IMR-90 (cell line): ENCODE results near the gene ADM5.

Experiments used
- BHLHE40 ChIP-seq: fragments of 150-350 bp; IDR thresholded peaks from 2 replicates; pipeline ENCODE4 v1.6.1; 2016; ENCODE audit warnings: mild to moderate bottlenecking, low read depth, low read length
- NFE2L2 ChIP-seq: fragments of 150-350 bp; IDR thresholded peaks from 2 replicates; pipeline ENCODE4 v1.6.1; 2016; ENCODE audit warnings: low read depth, mild to moderate bottlenecking, low read length
- POLR2A ChIP-seq: IDR thresholded peaks from 2 replicates; pipeline ENCODE4 v1.6.1; 2012; ENCODE audit warnings: mild to moderate bottlenecking, low read depth, low read length
- RAD21 ChIP-seq: IDR thresholded peaks from 2 replicates; pipeline ENCODE4 v1.6.1; 2012; ENCODE audit warnings: low read length, improper control_type of control experiment
- RFX5 ChIP-seq: IDR thresholded peaks from 2 replicates; pipeline ENCODE4 v1.8.0; 2012; ENCODE audit warnings: low read depth, mild to moderate bottlenecking, low read length, moderate library complexity
- USF2 ChIP-seq: fragments of 150-350 bp; IDR thresholded peaks from 2 replicates; pipeline ENCODE4 v1.6.1; 2017; ENCODE audit warnings: mild to moderate bottlenecking, antibody characterized with exemption, low read length, low read depth
- TF ChIP-seq, protein P1 (sequence below): conservative IDR thresholded peaks from 2 replicates; pipeline ENCODE4 v1.5.1; 2012; ENCODE audit warnings: mild to moderate bottlenecking, low read depth, low read length, improper control_type of control experiment

DNA sequence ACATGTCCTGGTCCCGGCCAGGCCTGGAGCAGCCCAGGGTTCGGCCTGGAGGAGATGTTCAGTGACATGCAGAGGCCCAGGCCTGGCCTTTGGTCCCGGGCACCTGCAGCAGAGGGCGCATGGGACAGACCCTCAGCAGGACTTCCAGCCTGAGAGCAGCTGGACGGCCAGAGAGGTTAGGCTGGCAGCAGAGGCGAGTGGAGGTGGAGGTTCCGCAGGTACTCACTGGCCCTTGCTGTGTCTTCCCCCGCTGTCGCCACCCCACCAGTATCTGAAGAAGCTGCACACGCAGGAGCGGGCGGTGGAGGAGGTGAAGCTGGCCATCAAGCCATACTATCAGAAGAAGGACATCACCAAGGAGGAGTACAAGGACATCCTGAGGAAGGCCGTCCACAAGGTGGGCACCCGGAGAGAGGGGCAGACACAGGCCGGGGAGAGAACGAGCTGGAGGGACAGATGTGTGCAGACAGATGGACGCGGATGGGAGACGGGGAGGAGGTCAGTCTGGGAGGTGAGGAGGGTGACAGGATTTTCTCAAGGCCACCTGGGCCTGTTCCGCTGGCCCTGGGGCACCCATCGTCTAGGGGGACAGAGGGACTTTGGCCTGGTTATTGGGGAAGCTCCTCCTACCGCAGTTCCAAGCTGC is 31.8 kb upstream of the ADM5 start:
- TF ChIP-seq, protein P1, sequence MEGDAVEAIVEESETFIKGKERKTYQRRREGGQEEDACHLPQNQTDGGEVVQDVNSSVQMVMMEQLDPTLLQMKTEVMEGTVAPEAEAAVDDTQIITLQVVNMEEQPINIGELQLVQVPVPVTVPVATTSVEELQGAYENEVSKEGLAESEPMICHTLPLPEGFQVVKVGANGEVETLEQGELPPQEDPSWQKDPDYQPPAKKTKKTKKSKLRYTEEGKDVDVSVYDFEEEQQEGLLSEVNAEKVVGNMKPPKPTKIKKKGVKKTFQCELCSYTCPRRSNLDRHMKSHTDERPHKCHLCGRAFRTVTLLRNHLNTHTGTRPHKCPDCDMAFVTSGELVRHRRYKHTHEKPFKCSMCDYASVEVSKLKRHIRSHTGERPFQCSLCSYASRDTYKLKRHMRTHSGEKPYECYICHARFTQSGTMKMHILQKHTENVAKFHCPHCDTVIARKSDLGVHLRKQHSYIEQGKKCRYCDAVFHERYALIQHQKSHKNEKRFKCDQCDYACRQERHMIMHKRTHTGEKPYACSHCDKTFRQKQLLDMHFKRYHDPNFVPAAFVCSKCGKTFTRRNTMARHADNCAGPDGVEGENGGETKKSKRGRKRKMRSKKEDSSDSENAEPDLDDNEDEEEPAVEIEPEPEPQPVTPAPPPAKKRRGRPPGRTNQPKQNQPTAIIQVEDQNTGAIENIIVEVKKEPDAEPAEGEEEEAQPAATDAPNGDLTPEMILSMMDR, result no peak
- TF ChIP-seq RAD21 (no peak), USF2 (no peak), POLR2A (no peak), BHLHE40 (no peak), NFE2L2 (no peak), RFX5 (no peak)
